Right lobe of liver (tissue), 6 donors: ENCODE data around the gene EHHADH. TPM values are rescaled to one million over a fixed set of nuclear protein-coding genes. Genes with fewer than 3 reads are reported as not detected.
A peak's percentile ranks its signal among the peaks of the same experiment; 100 is the strongest.
"Not testable (repeated sequence)": the region's sequence is repeated elsewhere in the genome, so short reads cannot be mapped to it uniquely, and the experiment has no call there.

ENCODE experiments used
- ATAC-seq, 4 donors: fragments of 200-7000 bp; cut with Tn5 transposase; one replicate each; pipeline ENCODE4 v1.9.1; 2020; ENCODE audit warnings: mild to moderate bottlenecking in 4 of 4, moderate library complexity in 4 of 4
- DNase-seq, 3 donors: peaks; one replicate each; pipeline ENCODE4 v3.0.0-alpha.2; 2020
- H3K27ac ChIP-seq, 3 donors: fragments of 200-600 bp; one replicate each; pipeline ENCODE4 v1.8.0; 2022
- H3K27me3 ChIP-seq, 2 donors: fragments of 200-600 bp; one replicate each; pipeline ENCODE4 v1.8.0; 2022
- H3K36me3 ChIP-seq, 4 donors: fragments of 200-600 bp; sonication (generic) in 1 of 4; one replicate each; pipeline versions ENCODE4 v1.5.1 to v1.8.0; 2017 to 2022; ENCODE audit warnings: control low read depth in 1 of 4
- H3K4me1 ChIP-seq, 4 donors: fragments of 200-600 bp; sonication (generic) in 1 of 4; one replicate each; pipeline versions ENCODE4 v1.5.1 to v1.8.0; 2017 to 2022; ENCODE audit warnings: control low read depth in 1 of 4
- H3K4me3 ChIP-seq, 3 donors: fragments of 200-600 bp; one replicate each; pipeline ENCODE4 v1.8.0; 2022
- H3K9me3 ChIP-seq, 4 donors: fragments of 200-600 bp; sonication (generic) in 1 of 4; one replicate each; pipeline versions ENCODE4 v1.5.1 to v1.8.0; 2017 to 2022; ENCODE audit warnings: control low read depth in 1 of 4
- POLR2A ChIP-seq: fragments of 450-650 bp; IDR thresholded peaks from one replicate; pipeline ENCODE4 v1.6.1; 2017; ENCODE audit warnings: antibody characterized with exemption, mild to moderate bottlenecking
- WGBS: methylation state at CpG from one replicate; pipeline ENCODE4 v1.1.6; 2018; ENCODE audit warnings: low coverage, low lambda C conversion rate; ENCODE audit not compliant: insufficient coverage; ENCODE audit errors: missing lambda C conversion rate; 5-methylcytosine and 5-hydroxymethylcytosine counted together
- intact Hi-C, 2 donors: fragments of 100-400 bp; cut with DNase I; formaldehyde crosslinking; loops; one replicate each; pipeline versions ENCODE4 v1.11.2 to v1.14.1; 2022
- total RNA-seq, 6 experiments: library from RNA; depleted of rRNA in 2 of 6; stranded (reverse); fragments of >200 nt in 2 of 6; fragmentation: NEBNext Ultra II Directional in 3 of 6; extraction: Animal tissue kit (Norgen Biotek cat#: 25700) in 3 of 6; gene quantifications; one replicate each; pipeline versions ENCODE4 v1.1.0 to v1.2.4, GENCODE V29; 2016 to 2023
- TF ChIP-seq, protein P1 (sequence below), 4 donors: fragments of 200-600 bp in 3 of 4; fragments of 450-650 bp in 1 of 4; IDR thresholded peaks; one replicate each; pipeline versions ENCODE4 v1.5.1 to v1.8.0; 2016 to 2022; ENCODE audit warnings: antibody characterized with exemption in 4 of 4, mild to moderate bottlenecking in 2 of 4
- donor health status: DM: no; HTN: yes; CAD: no.
- donor health status: DM: no; HTN: no; CAD: no.
- donor health status: DM: no; HTN: no; CAD: no.
- donor health status: DM: no; HTN: yes; CAD: no.
- donor health status: DM: no; HTN: yes; CAD: no.

Gene EHHADH
- total RNA-seq, 6 experiments from 2014 or later: 138 to 322 (median 216) TPM

DNA sequence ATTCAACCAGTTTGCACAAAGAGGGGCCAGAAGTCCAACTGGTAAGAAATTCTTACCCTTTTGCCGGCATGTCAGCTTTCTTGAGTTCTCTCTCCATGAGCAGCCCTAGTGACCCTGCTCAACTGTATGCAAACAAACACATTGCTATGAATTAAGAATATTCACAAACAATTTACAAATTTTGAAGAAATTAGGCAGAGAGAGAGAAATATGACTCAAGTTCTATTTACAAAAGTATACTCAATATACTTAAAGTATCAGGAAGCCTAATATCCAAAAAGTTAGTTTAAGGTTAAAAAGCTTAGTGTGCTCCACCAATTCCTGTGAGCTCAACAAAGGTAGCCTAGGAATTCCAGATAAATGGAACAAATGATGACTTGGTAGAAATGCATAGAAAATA lies 3.5 kb upstream of the EHHADH start:
- TF ChIP-seq, protein P1, sequence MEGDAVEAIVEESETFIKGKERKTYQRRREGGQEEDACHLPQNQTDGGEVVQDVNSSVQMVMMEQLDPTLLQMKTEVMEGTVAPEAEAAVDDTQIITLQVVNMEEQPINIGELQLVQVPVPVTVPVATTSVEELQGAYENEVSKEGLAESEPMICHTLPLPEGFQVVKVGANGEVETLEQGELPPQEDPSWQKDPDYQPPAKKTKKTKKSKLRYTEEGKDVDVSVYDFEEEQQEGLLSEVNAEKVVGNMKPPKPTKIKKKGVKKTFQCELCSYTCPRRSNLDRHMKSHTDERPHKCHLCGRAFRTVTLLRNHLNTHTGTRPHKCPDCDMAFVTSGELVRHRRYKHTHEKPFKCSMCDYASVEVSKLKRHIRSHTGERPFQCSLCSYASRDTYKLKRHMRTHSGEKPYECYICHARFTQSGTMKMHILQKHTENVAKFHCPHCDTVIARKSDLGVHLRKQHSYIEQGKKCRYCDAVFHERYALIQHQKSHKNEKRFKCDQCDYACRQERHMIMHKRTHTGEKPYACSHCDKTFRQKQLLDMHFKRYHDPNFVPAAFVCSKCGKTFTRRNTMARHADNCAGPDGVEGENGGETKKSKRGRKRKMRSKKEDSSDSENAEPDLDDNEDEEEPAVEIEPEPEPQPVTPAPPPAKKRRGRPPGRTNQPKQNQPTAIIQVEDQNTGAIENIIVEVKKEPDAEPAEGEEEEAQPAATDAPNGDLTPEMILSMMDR (IDR thresholded peaks at IDR 0.05): no peak
- no peak for TF ChIP-seq POLR2A
- no peak for ATAC-seq
- H3K27ac ChIP-seq: no peak overlapping the region
- no peak for DNase-seq
- H3K27me3 ChIP-seq: no peaks in the 10 kb centered on the region
- H3K36me3 ChIP-seq: no peaks in the 10 kb centered on the region
- peaks cover 0 to 4% (median 0%) of the 10 kb centered on the region in 4 donors for H3K4me1 ChIP-seq
- WGBS: 100% methylated on average over 1 of the region's 1 CpG
- intact Hi-C loops: no loop called here
- no peaks in the 10 kb centered on the region for H3K9me3 ChIP-seq
- H3K4me3 ChIP-seq: no peak overlapping the region

DNA sequence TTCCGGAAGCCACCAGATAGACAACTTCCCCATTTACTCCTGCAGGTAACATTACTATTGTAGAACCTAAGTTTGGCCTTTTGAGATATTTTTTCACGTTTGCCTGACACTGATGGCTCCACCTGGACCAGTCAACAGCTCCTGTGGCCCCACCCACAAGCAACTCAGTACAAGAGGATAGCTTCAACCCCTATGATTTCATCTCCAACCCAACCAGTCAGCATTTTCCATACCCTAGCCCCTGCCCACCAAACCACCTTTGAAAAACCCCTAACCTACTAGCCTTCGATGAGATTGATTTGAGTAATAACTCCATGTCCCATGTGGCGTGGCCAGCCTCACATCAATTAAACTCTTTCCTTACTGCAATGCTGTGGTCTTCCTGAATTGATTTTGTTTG lies 950 bp upstream of the EHHADH start:
- WGBS: 91% methylated on average over 3 of the region's 4 CpGs
- intact Hi-C loops: no loop called here

DNA sequence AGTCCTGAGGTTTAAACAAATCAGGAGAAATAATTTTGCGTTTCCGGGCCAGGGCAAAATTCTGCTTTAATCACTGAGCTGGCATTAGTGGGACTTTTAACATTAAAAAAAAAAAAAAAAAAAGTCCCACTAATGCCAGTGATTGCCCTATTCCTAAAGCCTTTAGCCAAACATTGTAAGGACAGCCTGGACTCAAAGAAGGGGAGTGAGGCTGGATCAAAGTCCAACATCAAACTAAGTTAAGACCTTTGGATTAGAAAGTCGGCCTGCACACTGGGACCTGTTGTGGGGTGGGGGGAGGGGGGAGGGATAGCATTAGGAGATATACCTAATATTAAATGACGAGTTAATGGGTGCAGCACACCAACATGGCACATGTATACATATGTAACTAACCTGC lies 716 bp downstream of the EHHADH start:
- Histone ChIP-seq H3K4me3 (peak overlapping the region; percentile 61 to 91 (median 81)), H3K4me1 (peaks cover 0 to 21% (median 0%) of the 10 kb centered on the region in 4 donors), H3K27ac (peak overlapping the region in 2 of 3 donors; percentile 70 to 76)
- 26% methylated on average over 4 of the region's 4 CpGs for WGBS
- DNase-seq: peak in 1 of 3 donors; percentile 60
- H3K9me3 ChIP-seq, H3K36me3 ChIP-seq, H3K27me3 ChIP-seq, intact Hi-C loops: not testable (repeated sequence)
- ATAC-seq: peak; percentile 43 to 79 (median 63)

More for the DNA sequence above, 950 bp upstream of the EHHADH start:
- Histone ChIP-seq H3K27me3 (no peaks in the 10 kb centered on the region), H3K4me1 (peaks cover 0 to 12% (median 0%) of the 10 kb centered on the region in 4 donors), H3K36me3 (no peaks in the 10 kb centered on the region), H3K9me3 (no peaks in the 10 kb centered on the region), H3K27ac (no peak overlapping the region), H3K4me3 (no peak overlapping the region)
- no peak for TF ChIP-seq POLR2A
- TF ChIP-seq, protein P1 (IDR thresholded peaks at IDR 0.05): no peak
- no peak for ATAC-seq
- DNase-seq: no peak

DNA sequence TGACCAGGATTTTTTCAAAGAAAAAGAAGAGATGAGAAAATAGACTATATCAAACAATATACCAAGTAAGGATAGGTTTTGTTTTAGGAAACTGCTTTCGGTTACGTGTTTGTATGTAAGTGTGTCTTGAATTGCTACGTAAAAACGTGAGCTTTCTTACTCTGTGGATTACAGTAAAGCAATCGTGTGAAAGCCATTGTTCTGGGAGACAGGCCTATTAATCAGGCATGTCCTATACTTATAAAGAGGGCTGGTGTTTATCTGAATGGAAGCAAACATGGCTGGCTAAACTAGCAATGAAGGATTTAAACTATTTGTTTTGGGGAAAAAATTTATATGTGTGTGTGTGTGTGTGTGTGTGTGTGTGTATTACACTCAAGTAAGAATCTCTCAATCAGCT lies 2.6 kb downstream of the EHHADH start:
- H3K4me1 ChIP-seq: peaks cover 0 to 21% (median 0%) of the 10 kb centered on the region in 4 donors
- H3K9me3 ChIP-seq: no peaks in the 10 kb centered on the region
- ATAC-seq (peak in 1 of 4 donors; percentile 3), DNase-seq (no peak)
- H3K36me3 ChIP-seq: peaks cover 0 to 19% (median 11%) of the 10 kb centered on the region in 4 donors
- TF ChIP-seq POLR2A: no peak
- TF ChIP-seq, protein P1 (IDR thresholded peaks at IDR 0.05): no peak
- peak overlapping the region in 2 of 3 donors; percentile 81 to 91 for H3K4me3 ChIP-seq
- 23% methylated on average over 5 of the region's 5 CpGs for WGBS
- H3K27ac ChIP-seq: peak overlapping the region; percentile 64 to 76 (median 70)
- no peaks in the 10 kb centered on the region for H3K27me3 ChIP-seq
- intact Hi-C loops: no loop called here

DNA sequence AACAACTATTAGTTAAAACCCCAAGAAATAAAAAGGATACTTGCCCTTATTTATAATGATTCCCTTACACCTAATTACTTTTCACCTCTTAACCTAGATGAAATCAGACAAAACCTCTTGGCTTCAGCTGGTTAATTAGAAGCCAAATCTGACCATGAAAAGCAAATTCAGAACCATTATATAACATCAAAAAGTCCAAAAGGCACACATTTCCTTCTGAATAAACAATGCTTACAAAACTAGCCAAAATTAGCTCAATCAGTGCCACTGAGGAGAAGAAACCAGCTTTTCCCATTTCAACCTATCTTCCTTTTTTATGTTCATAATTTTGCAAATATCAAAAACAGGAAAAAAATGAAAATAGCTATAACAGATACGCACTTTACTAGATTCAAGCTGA lies 3.2 kb downstream of the EHHADH start:
- peak overlapping the region; percentile 64 to 76 (median 70) for H3K27ac ChIP-seq
- intact Hi-C loops: no loop called here
- H3K27me3 ChIP-seq: no peaks in the 10 kb centered on the region
- H3K4me3 ChIP-seq: peak overlapping the region in 2 of 3 donors; percentile 81 to 91
- ATAC-seq: peak; percentile 41 to 55 (median 44)
- 0% methylated on average over 1 of the region's 1 CpG for WGBS
- TF ChIP-seq, protein P1 (IDR thresholded peaks at IDR 0.05): no peak
- no peak for TF ChIP-seq POLR2A
- peaks cover 0 to 25% (median 14%) of the 10 kb centered on the region in 4 donors for H3K36me3 ChIP-seq
- no peaks in the 10 kb centered on the region for H3K9me3 ChIP-seq
- H3K4me1 ChIP-seq: peaks cover 0 to 21% (median 0%) of the 10 kb centered on the region in 4 donors
- no peak for DNase-seq
